H1 (cell line): ENCODE data around the gene XPO5. TPM values are rescaled to one million over a fixed set of nuclear protein-coding genes. Genes with fewer than 3 reads are reported as not detected.

Experiments
- EGR1 ChIP-seq: IDR thresholded peaks from 2 replicates; pipeline ENCODE4 v1.6.1; 2011; ENCODE audit warnings: low read depth, low read length, borderline replicate concordance
- HDAC2 ChIP-seq, 2 experiments: fragments of 300-600 bp in 1 of 2; sonication (generic) in 1 of 2; IDR thresholded peaks; 2 replicates each; pipeline ENCODE4 v1.6.1; 2011 to 2012; ENCODE audit warnings: low read depth in 2 of 2, low read length in 2 of 2, mild to moderate bottlenecking in 2 of 2, moderate library complexity in 2 of 2, borderline replicate concordance in 1 of 2, inconsistent platforms in 1 of 2
- SIRT6 ChIP-seq: IDR thresholded peaks from one replicate; pipeline ENCODE4 v1.7.1; 2012; ENCODE audit warnings: low read length, inconsistent platforms
- polyA plus RNA-seq, 7 experiments: library from polyadenylated mRNA; depleted of rRNA in 3 of 7; stranded (reverse) in 5 of 7; unstranded in 2 of 7; fragments of >200 nt in 5 of 7; fragments of 200-250 nt in 2 of 7; gene quantifications; 1 replicate in 5 of 7; 2 replicates in 1 of 7; 4 replicates in 1 of 7; pipeline versions ENCODE4 v1.2.1 to v1.2.3, GENCODE V29; 2011 to 2013; ENCODE audit warnings: missing spikeins in 2 of 7, mixed read lengths in 2 of 7
- small RNA-seq: library from polyadenylated mRNA; stranded (forward); fragments of <200 nt; extraction: miRNeasy Mini kit (QIAGEN cat#:217004); gene quantifications from one replicate; pipeline ENCODE3, GENCODE V24; 2013; ENCODE audit not compliant: insufficient read depth
- total RNA-seq: library from RNA; stranded (reverse); fragmentation: NEBNext Ultra II Directional; extraction: Animal tissue kit (Norgen Biotek cat#: 25700); gene quantifications from 2 replicates; pipeline ENCODE4 v1.2.1, GENCODE V29; 2021

XPO5 gene
- total and polyA plus RNA-seq, 2 of the 8 experiments (the other 6 are each of a cell fraction or from before 2014, with no cell fraction given) = 80.6 to 95.7 TPM

DNA sequence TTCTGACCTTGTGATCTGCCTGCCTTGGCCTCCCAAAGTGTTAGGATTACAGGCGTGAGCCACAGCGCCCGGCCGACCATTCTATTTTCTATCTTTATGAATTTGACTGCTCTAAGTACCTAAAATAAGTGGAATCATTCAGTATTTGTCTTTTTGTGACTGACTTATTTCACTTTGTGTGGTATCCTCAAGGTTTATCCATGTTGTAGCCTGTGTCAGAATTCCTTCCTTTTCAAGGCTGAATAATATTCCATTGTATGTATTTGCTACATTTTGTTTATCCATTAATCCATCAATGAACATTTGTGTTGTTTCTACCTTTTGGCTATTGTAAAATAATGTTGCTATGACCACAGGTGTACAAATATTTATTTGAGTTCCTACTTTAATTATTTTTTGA, 103.3 kb downstream of the XPO5 start (continued):
- TF ChIP-seq HDAC2 (IDR thresholded peaks at IDR 0.05; ENCODE audit: borderline replicate concordance in 1 of 2, low read depth in 2 of 2, low read length in 2 of 2) = no peak
- no peak for TF ChIP-seq EGR1
- no peak for TF ChIP-seq SIRT6
- TF ChIP-seq, all 59 proteins: peak for 0

Small RNA genes lying within 50 kb of the gene (small RNA-seq; reads per million reads assigned to genes)
- gene RF00426 (not detected), gene RNU6-1113P (not detected)

Other genes with a start within 250 kb of the XPO5 start
- gene ZNF318, start 206.4 kb downstream of the XPO5 start, total RNA-seq = 22.1 and 22.3 TPM in 2 replicates
- 10.2 and 11.1 TPM in 2 replicates for gene ZNF318, start 206.4 kb downstream of the XPO5 start, polyA plus RNA-seq (2011; rRNA removed)
- 21.0 and 24.6 TPM in 2 replicates for gene ABCC10, start 148.5 kb downstream of the XPO5 start, total RNA-seq
- 15.5 and 22.3 TPM in 2 replicates for gene ABCC10, start 148.5 kb downstream of the XPO5 start, polyA plus RNA-seq (2011; rRNA removed)
- 0.37 and 0.67 TPM in 2 replicates for gene DLK2, start 120.5 kb downstream of the XPO5 start, total RNA-seq
- 0.80 and 1.6 TPM in 2 replicates for gene DLK2, start 120.5 kb downstream of the XPO5 start, polyA plus RNA-seq (2011; rRNA removed)
- 36.8 and 40.4 TPM in 2 replicates for gene TJAP1, start 98.5 kb downstream of the XPO5 start, total RNA-seq
- gene TJAP1, start 98.5 kb downstream of the XPO5 start, polyA plus RNA-seq (2011; rRNA removed) = 30.7 and 50.1 TPM in 2 replicates
- gene LRRC73, start 65.7 kb downstream of the XPO5 start, total RNA-seq = 0.26 and 0.69 TPM in 2 replicates
- 0.24 and 0.25 TPM in 2 replicates for gene LRRC73, start 65.7 kb downstream of the XPO5 start, polyA plus RNA-seq (2011; rRNA removed)
- gene YIPF3, start 59.1 kb downstream of the XPO5 start, total RNA-seq = 77.2 and 78.2 TPM in 2 replicates
- 225 and 284 TPM in 2 replicates for gene YIPF3, start 59.1 kb downstream of the XPO5 start, polyA plus RNA-seq (2011; rRNA removed)
- 46.9 and 49.6 TPM in 2 replicates for gene POLR1C, start 58.9 kb downstream of the XPO5 start, total RNA-seq
- 30.0 and 42.9 TPM in 2 replicates for gene POLR1C, start 58.9 kb downstream of the XPO5 start, polyA plus RNA-seq (2011; rRNA removed)
- 11.3 and 12.4 TPM in 2 replicates for gene POLH, start 147 bp upstream of the XPO5 start, total RNA-seq
- 3.8 and 5.8 TPM in 2 replicates for gene POLH, start 147 bp upstream of the XPO5 start, polyA plus RNA-seq (2011; rRNA removed)
- gene GTPBP2, start 53.2 kb upstream of the XPO5 start, total RNA-seq = 52.5 and 58.3 TPM in 2 replicates
- 86.1 and 88.3 TPM in 2 replicates for gene GTPBP2, start 53.2 kb upstream of the XPO5 start, polyA plus RNA-seq (2011; rRNA removed)
- 34.1 and 35.5 TPM in 2 replicates for gene MAD2L1BP, start 59.8 kb upstream of the XPO5 start, total RNA-seq
- 65.3 and 70.0 TPM in 2 replicates for gene MAD2L1BP, start 59.8 kb upstream of the XPO5 start, polyA plus RNA-seq (2011; rRNA removed)
- gene RSPH9, start 69.0 kb upstream of the XPO5 start, total RNA-seq = 0.15 TPM in 1 of 2 replicates, not detected in the other
- 0.23 and 0.25 TPM in 2 replicates for gene RSPH9, start 69.0 kb upstream of the XPO5 start, polyA plus RNA-seq (2011; rRNA removed)
- gene MRPS18A, start 111.8 kb upstream of the XPO5 start, total RNA-seq = 48.3 and 52.1 TPM in 2 replicates
- 121 and 129 TPM in 2 replicates for gene MRPS18A, start 111.8 kb upstream of the XPO5 start, polyA plus RNA-seq (2011; rRNA removed)
- 40.7 and 42.2 TPM in 2 replicates for gene VEGFA, start 194.2 kb upstream of the XPO5 start, total RNA-seq
- gene VEGFA, start 194.2 kb upstream of the XPO5 start, polyA plus RNA-seq (2011; rRNA removed) = 58.5 and 78.3 TPM in 2 replicates